GM18951 (cell line): Measurements from ENCODE around the gene ASCC3.

Experiments
- POLR2A ChIP-seq: IDR thresholded peaks from 4 replicates; pipeline ENCODE4 v1.6.1; 2011; ENCODE audit warnings: mild to moderate bottlenecking; ENCODE audit not compliant: insufficient read length, insufficient read depth; ENCODE audit errors: extremely low read depth
- in situ Hi-C: fragments of 300-500 bp; cut with MboI; formaldehyde crosslinking; loops from one replicate; pipeline ENCODE4 v1.12.0; 2022; ENCODE audit warnings: low sequenced_read_pairs, mixed read lengths, inconsistent platforms; ENCODE audit not compliant: unreplicated experiment

ASCC3 gene

DNA sequence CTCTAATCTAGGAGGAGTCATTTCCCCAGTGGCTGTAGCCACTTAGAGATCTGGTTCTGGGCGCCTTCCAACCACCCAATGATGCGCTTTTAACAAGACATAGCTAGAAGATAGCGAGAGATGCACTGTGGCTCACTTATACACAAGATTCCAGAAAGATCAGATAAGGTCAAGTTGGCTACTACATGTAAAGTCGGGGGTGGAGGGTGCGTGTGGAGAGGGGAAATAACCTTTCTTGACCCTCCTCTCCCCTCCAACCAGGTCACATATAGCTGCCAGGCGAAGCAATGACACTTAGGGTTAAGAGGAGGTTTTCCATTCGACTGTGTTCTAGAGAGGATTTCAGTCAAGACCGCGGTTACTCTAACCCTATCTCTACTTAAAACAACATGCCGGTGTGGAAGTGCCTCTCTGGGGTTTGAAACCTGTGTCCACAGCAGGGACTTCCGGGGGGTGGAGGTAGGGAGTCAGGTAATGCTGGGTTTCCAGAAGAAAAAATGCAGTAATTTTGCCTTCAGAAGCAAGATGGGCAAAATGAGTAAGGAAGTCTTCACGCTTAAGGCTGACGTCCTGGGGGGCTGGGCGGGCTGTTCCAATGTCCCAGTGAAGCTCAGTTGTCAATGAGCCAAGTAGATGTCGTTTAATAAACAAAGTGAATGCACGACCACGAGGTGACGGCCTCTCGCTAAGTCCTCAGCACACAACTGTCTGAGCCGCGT lies 414.6 kb downstream of the ASCC3 start:
- in situ Hi-C loops, result loop anchor here (25.0 kb wide), 3 partner anchors 579 to 1629 kb away; partner anchors contain the start of gene POU3F2
- no peak for TF ChIP-seq POLR2A

DNA sequence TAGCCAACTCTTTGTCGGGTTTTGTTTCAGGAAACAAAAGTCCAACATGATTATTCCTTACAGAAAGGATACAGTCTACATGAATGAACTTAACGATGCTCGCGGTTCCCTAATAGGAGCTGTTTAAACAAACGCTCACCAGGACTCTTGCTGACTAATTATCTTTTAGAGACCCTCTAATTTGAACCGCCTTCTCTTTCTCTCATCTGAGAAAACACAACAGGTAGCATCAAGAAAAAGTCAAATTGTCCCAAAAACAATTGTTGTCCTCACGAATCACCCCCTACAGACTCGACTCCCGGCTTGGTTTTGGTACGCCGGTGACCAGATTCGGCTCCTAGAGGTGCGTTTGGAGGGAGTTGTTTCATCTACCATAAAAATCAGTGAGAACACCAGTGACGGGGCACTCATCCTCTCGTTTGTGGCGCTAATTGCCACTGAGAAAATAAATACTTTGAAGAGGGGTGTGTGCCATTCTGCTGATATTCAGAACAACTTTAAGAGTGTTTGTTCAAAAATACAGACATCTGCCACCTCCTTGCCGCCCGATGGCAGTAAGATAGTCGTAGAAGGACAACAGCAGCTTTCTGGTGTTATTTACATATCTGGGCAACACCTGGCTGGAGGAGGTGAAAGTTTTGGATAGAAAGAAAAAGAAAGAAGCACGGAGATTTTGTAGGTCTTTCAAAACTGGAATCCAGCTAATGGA lies 415.3 kb downstream of the ASCC3 start:
- in situ Hi-C loops, result loop anchor here (25.0 kb wide), 3 partner anchors 579 to 1629 kb away; partner anchors contain the start of gene POU3F2
- no peak for TF ChIP-seq POLR2A

GRCh38 chr6:100464903-100465700 lies 416.0 kb downstream of the ASCC3 start, which contains the start of gene SIM1:
TSS of gene SIM1 (minus strand) at chr6:100464921. CDS start at chr6:100463468, 1,453 bp downstream.
- in situ Hi-C loops, result loop anchor here (25.0 kb wide), 3 partner anchors 578 to 1628 kb away; partner anchors contain the start of gene POU3F2
- no peak for TF ChIP-seq POLR2A

- no peak for TF ChIP-seq POLR2A
- in situ Hi-C loops, result loop anchor here (25.0 kb wide), 3 partner anchors 577 to 1627 kb away; partner anchors contain the start of gene POU3F2
Measured at GRCh38 chr6:100464162-100464851, 416.8 kb downstream of the ASCC3 start.

- in situ Hi-C loops, result loop anchor here (25.0 kb wide), 3 partner anchors 576 to 1626 kb away; partner anchors contain the start of gene POU3F2
- TF ChIP-seq POLR2A, result no peak
Measured at GRCh38 chr6:100463630-100464161, 417.4 kb downstream of the ASCC3 start.

DNA sequence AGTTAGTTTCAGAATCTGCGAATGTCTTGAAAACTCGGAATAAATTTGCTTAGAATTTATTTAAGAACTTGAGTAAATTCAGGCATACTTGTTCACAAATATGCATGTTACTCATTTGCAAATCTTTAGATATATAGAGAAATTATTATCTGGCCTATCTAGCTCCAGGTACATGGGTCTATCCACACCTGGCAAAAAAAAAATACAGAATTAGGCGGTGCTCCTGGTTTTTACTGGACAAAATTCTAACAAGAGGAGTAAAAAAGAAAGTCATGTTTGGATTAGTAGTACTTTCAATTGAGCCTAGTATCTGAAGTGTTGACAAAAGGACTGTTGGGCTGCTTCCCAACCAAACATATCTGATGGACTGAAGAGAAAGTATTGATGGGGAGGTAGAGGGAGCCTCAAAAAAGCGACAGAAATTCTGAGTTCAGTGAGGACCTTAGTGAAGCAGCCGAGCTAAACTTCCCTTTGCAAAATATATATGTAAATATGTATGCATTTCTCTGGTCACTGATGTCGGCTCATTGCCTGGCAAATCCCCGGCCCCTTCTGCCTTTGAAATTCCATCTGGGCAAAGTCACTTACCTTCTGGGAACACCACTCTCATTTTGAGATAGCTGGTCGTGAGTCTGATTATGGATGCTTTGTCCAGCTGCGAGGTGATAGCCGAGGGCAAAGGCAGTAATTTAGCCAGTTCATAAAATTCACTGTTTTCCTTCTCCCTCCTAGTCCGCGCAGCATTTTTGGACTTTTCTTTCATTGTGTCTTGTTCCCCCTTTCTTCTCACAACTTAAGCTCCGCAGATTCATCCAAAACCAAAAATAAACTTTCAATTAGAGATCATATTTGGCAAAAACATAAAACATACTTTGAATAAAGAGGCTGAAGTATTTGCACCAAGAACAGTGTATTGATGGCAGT lies 418.2 kb downstream of the ASCC3 start:
- in situ Hi-C loops, result loop anchor here (25.0 kb wide), 3 partner anchors 576 to 1626 kb away; partner anchors contain the start of gene POU3F2

GRCh38 chr6:100461917-100462705 lies 419.0 kb downstream of the ASCC3 start:
- in situ Hi-C loops, result loop anchor here (25.0 kb wide), 3 partner anchors 575 to 1625 kb away; partner anchors contain the start of gene POU3F2
- TF ChIP-seq POLR2A, result no peak

More for the DNA sequence above, 418.2 kb downstream of the ASCC3 start:
- TF ChIP-seq POLR2A, result no peak

DNA sequence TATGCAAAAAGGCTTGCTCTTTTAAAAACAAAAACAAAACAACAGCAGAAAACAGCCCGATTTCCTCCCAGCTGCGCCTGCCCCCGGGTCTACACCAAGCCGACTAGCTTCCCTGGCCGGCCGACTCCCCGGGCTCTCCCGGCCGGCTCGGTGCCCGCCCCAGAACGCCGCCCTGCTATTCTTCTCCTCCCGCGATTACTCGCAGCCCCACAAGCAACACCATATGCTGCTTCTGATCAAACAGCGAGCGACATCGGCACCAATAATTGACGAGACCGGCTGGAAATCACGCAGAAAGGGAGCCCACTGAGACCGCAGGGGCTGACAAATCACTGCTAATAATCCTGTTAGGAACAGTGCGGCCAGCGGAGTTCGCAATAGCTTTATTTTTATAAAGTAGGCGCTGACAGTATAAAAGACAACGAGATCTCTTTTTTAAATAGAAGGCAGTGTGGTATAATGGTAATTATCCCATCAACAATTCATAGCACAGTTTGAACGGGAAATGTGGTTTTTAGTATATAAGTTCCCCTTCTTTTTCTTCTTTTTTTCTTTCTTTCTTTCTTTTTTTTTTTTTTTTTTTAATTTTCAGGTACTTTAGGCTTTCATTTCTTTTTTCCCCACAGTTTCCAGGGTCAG lies 419.7 kb downstream of the ASCC3 start:
- in situ Hi-C loops, result loop anchor here (25.0 kb wide), 3 partner anchors 574 to 1624 kb away; partner anchors contain the start of gene POU3F2
- no peak for TF ChIP-seq POLR2A

GRCh38 chr6:100460650-100461204 lies 420.4 kb downstream of the ASCC3 start:
- in situ Hi-C loops, result loop anchor here (25.0 kb wide), 3 partner anchors 573 to 1623 kb away; partner anchors contain the start of gene POU3F2
- TF ChIP-seq POLR2A, result no peak
